ENCODE results near the gene ZBTB2. TPM values are rescaled to one million over a fixed set of nuclear protein-coding genes. Genes with fewer than 3 reads are reported as not detected.
A peak's percentile ranks its signal among the peaks of the same experiment; 100 is the strongest.

ZBTB2 gene
- total RNA-seq, 2 donors from 2014 or later, result 5.3 to 8.4 TPM

- DNase-seq (ENCODE audit: low spot score), result peak; percentile 34
- peak overlapping the region; percentile 51 to 52 for H3K27ac ChIP-seq
- peak overlapping the region; percentile 72 for H3K4me3 ChIP-seq
- no peaks in the 10 kb centered on the region for H3K27me3 ChIP-seq (replicated peaks; ENCODE audit: insufficient read depth)
- ATAC-seq (ENCODE audit: insufficient number of reproducible peaks, low FRiP score, low read depth), result no peak
- H3K36me3 ChIP-seq, result no peaks in the 10 kb centered on the region
- H3K9me3 ChIP-seq, result no peaks in the 10 kb centered on the region
- peaks cover 0 to 16% of the 10 kb centered on the region in 2 donors for H3K4me1 ChIP-seq (ENCODE audit: control insufficient read depth in 1 of 2, low read depth in 2 of 2)
- no peak for TF ChIP-seq CTCF (IDR thresholded peaks at IDR 0.05)
Observed at GRCh38 chr6:151325075-151326050, 66.0 kb downstream of the ZBTB2 start.

GRCh38 chr6:151324488-151324825 is 66.9 kb downstream of the ZBTB2 start:
- peak overlapping the region; percentile 72 for H3K4me3 ChIP-seq
- ATAC-seq (ENCODE audit: insufficient number of reproducible peaks, low FRiP score, low read depth), result no peak
- TF ChIP-seq CTCF (IDR thresholded peaks at IDR 0.05), result no peak
- H3K9me3 ChIP-seq, result no peaks in the 10 kb centered on the region
- H3K36me3 ChIP-seq, result no peaks in the 10 kb centered on the region
- peaks cover 0 to 16% of the 10 kb centered on the region in 2 donors for H3K4me1 ChIP-seq (ENCODE audit: control insufficient read depth in 1 of 2, low read depth in 2 of 2)
- H3K27ac ChIP-seq, result no peak overlapping the region
- no peaks in the 10 kb centered on the region for H3K27me3 ChIP-seq (replicated peaks; ENCODE audit: insufficient read depth)
- no peak for DNase-seq (ENCODE audit: low spot score)

GRCh38 chr6:151323791-151324487 is 67.4 kb downstream of the ZBTB2 start:
- Histone ChIP-seq H3K4me3 (peak overlapping the region; percentile 72), H3K27ac (peak overlapping the region; percentile 10 to 21), H3K9me3 (no peaks in the 10 kb centered on the region), H3K4me1 (ENCODE audit: control insufficient read depth in 1 of 2, low read depth in 2 of 2) (peaks cover 0 to 16% of the 10 kb centered on the region in 2 donors), H3K27me3 (replicated peaks; ENCODE audit: insufficient read depth) (no peaks in the 10 kb centered on the region), H3K36me3 (no peaks in the 10 kb centered on the region)
- DNase-seq (ENCODE audit: low spot score), result peak; percentile 63
- TF ChIP-seq CTCF (IDR thresholded peaks at IDR 0.05), result peak; percentile 98
- ATAC-seq (ENCODE audit: insufficient number of reproducible peaks, low FRiP score, low read depth), result peak; percentile 85

- Histone ChIP-seq H3K4me1 (ENCODE audit: control insufficient read depth in 1 of 2, low read depth in 2 of 2) (peaks cover 0 to 16% of the 10 kb centered on the region in 2 donors), H3K27me3 (replicated peaks; ENCODE audit: insufficient read depth) (no peaks in the 10 kb centered on the region), H3K4me3 (no peak overlapping the region), H3K36me3 (no peaks in the 10 kb centered on the region), H3K27ac (no peak overlapping the region), H3K9me3 (no peaks in the 10 kb centered on the region)
- DNase-seq (ENCODE audit: low spot score) (no peak), ATAC-seq (ENCODE audit: insufficient number of reproducible peaks, low FRiP score, low read depth) (no peak)
- no peak for TF ChIP-seq CTCF (IDR thresholded peaks at IDR 0.05)
Observed at GRCh38 chr6:151322570-151322969, 68.8 kb downstream of the ZBTB2 start.

GRCh38 chr6:151321438-151321837 is 69.9 kb downstream of the ZBTB2 start:
- no peak for DNase-seq (ENCODE audit: low spot score)
- H3K4me1 ChIP-seq (ENCODE audit: control insufficient read depth in 1 of 2, low read depth in 2 of 2), result peaks cover 0 to 16% of the 10 kb centered on the region in 2 donors
- H3K4me3 ChIP-seq, result no peak overlapping the region
- no peaks in the 10 kb centered on the region for H3K9me3 ChIP-seq
- TF ChIP-seq CTCF (IDR thresholded peaks at IDR 0.05), result no peak
- H3K27me3 ChIP-seq (replicated peaks; ENCODE audit: insufficient read depth), result no peaks in the 10 kb centered on the region
- no peak for ATAC-seq (ENCODE audit: insufficient number of reproducible peaks, low FRiP score, low read depth)
- no peaks in the 10 kb centered on the region for H3K36me3 ChIP-seq
- no peak overlapping the region for H3K27ac ChIP-seq

Data from thoracic aorta (tissue), 2 donors.